ENCODE results near the gene HBG1. TPM values are rescaled to one million over a fixed set of nuclear protein-coding genes. Genes with fewer than 3 reads are reported as not detected.
"Not testable (repeated sequence)": the region's sequence is repeated elsewhere in the genome, so short reads cannot be mapped to it uniquely, and the experiment has no call there.

Gene HBG1
- total RNA-seq (not detected), polyA plus RNA-seq (not detected)
- long read RNA-seq, donor 1 = 0 reads
- long read RNA-seq, donor 2 = 0 reads
- long read RNA-seq, donor 3 = 0 reads

- H3K4me3 ChIP-seq; ATAC-seq; H3K36me3 ChIP-seq; intact Hi-C loops (cut with DNase I); H3K9me3 ChIP-seq; H3K27ac ChIP-seq; DNase-seq; H3K27me3 ChIP-seq; H3K4me1 ChIP-seq: not testable (repeated sequence)
- 61 to 67% (median 63%) methylated on average over 3 to 4 of the region's 9 CpGs for WGBS, 4 donors
Measured at GRCh38 chr11:5249807-5250396, at the start of gene HBG1. Gene HBG1 (minus strand): TSS chr11:5249857. CDS start chr11:5249804, 53 bp downstream.

- H3K27ac ChIP-seq = no peak overlapping the region
- no peaks in the 10 kb centered on the region for H3K9me3 ChIP-seq
- no peaks in the 10 kb centered on the region for H3K27me3 ChIP-seq
- H3K4me1 ChIP-seq = no peaks in the 10 kb centered on the region
- no peak overlapping the region for H3K4me3 ChIP-seq
- H3K36me3 ChIP-seq = no peaks in the 10 kb centered on the region
- DNase-seq (no peak), ATAC-seq (no peak)
- intact Hi-C loops (cut with DNase I) = no loop called here
- TF ChIP-seq POLR2A (IDR thresholded peaks at IDR 0.05) (no peak), CTCF (IDR thresholded peaks at IDR 0.05) (no peak)
- WGBS, 4 donors = 0 to 71% (median 42%) methylated on average over 1 of the region's 1 CpG
Measured at GRCh38 chr11:5298451-5298850, 48.8 kb upstream of the HBG1 start.

GRCh38 chr11:5297721-5298323, 48.2 kb upstream of the HBG1 start:
- no peaks in the 10 kb centered on the region for H3K36me3 ChIP-seq
- no peaks in the 10 kb centered on the region for H3K4me1 ChIP-seq
- WGBS, 4 donors = 32 to 39% (median 36%) methylated on average over 4 of the region's 4 CpGs
- H3K9me3 ChIP-seq = no peaks in the 10 kb centered on the region
- TF ChIP-seq POLR2A (IDR thresholded peaks at IDR 0.05) (no peak), CTCF (IDR thresholded peaks at IDR 0.05) (no peak)
- DNase-seq = no peak
- H3K27ac ChIP-seq = no peak overlapping the region
- no peak overlapping the region for H3K4me3 ChIP-seq
- intact Hi-C loops (cut with DNase I) = no loop called here
- no peak for ATAC-seq
- no peaks in the 10 kb centered on the region for H3K27me3 ChIP-seq

GRCh38 chr11:5294342-5294995, 44.8 kb upstream of the HBG1 start:
- intact Hi-C loops (cut with DNase I); H3K4me1 ChIP-seq; DNase-seq; H3K4me3 ChIP-seq; H3K36me3 ChIP-seq; ATAC-seq; H3K9me3 ChIP-seq; H3K27ac ChIP-seq; H3K27me3 ChIP-seq: not testable (repeated sequence)
- WGBS, 4 donors = 90 to 94% (median 93%) methylated on average over 25 to 41 of the region's 41 CpGs

GRCh38 chr11:5293028-5293427, 43.4 kb upstream of the HBG1 start:
- H3K9me3 ChIP-seq = no peaks in the 10 kb centered on the region
- H3K4me1 ChIP-seq = no peaks in the 10 kb centered on the region
- no peak for TF ChIP-seq POLR2A (IDR thresholded peaks at IDR 0.05)
- DNase-seq (no peak), ATAC-seq (no peak)
- H3K36me3 ChIP-seq = no peaks in the 10 kb centered on the region
- H3K4me3 ChIP-seq = no peak overlapping the region
- intact Hi-C loops (cut with DNase I) = no loop called here
- no peak overlapping the region for H3K27ac ChIP-seq
- no peaks in the 10 kb centered on the region for H3K27me3 ChIP-seq
- WGBS, 4 donors = 88 to 94% (median 90%) methylated on average over 8 of the region's 8 CpGs

All from heart left ventricle (tissue), 16 donors.